ENCODE results near the gene DEFB118. TPM values are rescaled to one million over a fixed set of nuclear protein-coding genes. Genes with fewer than 3 reads are reported as not detected.

Gene DEFB118
- total RNA-seq, 2 donors from 2014 or later = not detected

Other genes starting within 250 kb of the DEFB118 start
- gene DEFB115, start 110.9 kb upstream of the DEFB118 start, total RNA-seq = not detected
- not detected for gene DEFB116, start 60.0 kb upstream of the DEFB118 start, total RNA-seq
- gene DEFB119, start 22.0 kb downstream of the DEFB118 start, total RNA-seq = not detected
- gene DEFB121, start 37.6 kb downstream of the DEFB118 start, total RNA-seq = not detected
- not detected for gene DEFB123, start 72.0 kb downstream of the DEFB118 start, total RNA-seq
- not detected for gene DEFB124, start 106.5 kb downstream of the DEFB118 start, total RNA-seq
- not detected for gene REM1, start 106.7 kb downstream of the DEFB118 start, total RNA-seq
- 100 to 1,000 TPM; 108 to 124 TPM for gene HM13, start 145.8 kb downstream of the DEFB118 start, total RNA-seq
- gene ID1, start 236.7 kb downstream of the DEFB118 start, total RNA-seq = 10 to 100 TPM in 1 of 2 donors, 1 to 10 TPM in 1; 1.4 to 19.4 TPM